Thyroid gland (tissue), 4 donors: ENCODE data around the gene TBC1D22A.

Experiments used
- CTCF ChIP-seq, 6 experiments: fragments of 200-600 bp in 3 of 6; fragments of 450-650 bp in 3 of 6; sonication (generic) in 3 of 6; IDR thresholded peaks; one replicate each; pipeline ENCODE4 v1.5.1; 2016 to 2019; ENCODE audit warnings: antibody characterized with exemption in 6 of 6, mild to moderate bottlenecking in 2 of 6, inconsistent platforms in 1 of 6, moderate library complexity in 1 of 6
- POLR2A ChIP-seq, 2 donors: fragments of 450-650 bp; IDR thresholded peaks; one replicate each; pipeline ENCODE4 v1.6.1; 2017; ENCODE audit warnings: antibody characterized with exemption in 2 of 2, mild to moderate bottlenecking in 2 of 2, moderate library complexity in 1 of 2

GRCh38 chr22:46826438-46827135, 64.1 kb downstream of the TBC1D22A start:
- TF ChIP-seq POLR2A (IDR thresholded peaks at IDR 0.05) (no peak), CTCF (IDR thresholded peaks at IDR 0.05) (no peak)
